ENCODE data around the gene EMP2.

DNA sequence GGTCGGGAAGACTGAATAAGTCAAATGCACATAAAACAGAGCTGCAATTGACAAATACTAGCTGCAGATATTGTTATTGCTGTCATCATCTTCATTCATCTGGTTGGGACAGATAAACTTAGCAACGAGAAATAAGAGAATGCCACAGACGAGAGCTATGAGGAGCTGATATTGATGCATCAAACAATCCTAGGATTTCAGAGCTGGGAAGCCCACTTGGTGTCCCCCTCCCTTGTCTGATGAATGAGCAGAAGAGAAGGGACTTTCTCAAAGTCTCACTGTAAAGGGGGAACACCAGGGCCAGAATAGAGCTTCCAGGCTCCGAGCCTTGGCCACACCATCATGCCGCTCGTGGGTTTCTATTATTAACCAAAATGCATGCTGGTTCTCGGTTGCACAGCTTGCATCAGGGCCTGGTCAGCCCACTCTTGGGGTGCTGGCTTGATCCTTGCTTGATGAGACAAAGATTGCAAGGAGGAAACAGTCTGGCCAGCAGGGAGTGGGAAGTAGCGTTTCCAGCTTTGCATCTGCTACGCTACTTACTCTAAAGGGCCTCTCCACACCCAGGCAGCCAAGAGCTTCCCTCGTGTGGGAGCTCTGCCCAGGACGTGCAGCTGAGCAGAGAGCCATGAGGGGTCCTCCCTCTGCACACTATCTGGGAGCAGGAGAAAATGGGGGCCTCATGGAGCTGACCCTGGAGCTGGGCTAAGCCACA is 28.4 kb upstream of the EMP2 start:
- no peak for TF ChIP-seq CTCF (IDR thresholded peaks at IDR 0.05)
- no peak for TF ChIP-seq POLR2A (IDR thresholded peaks at IDR 0.05)
